ENCODE data around the gene PALD1. TPM values are rescaled to one million over a fixed set of nuclear protein-coding genes. Genes with fewer than 3 reads are reported as not detected.

The PALD1 gene
- total and polyA plus RNA-seq, 2 of the 13 experiments (the other 11 are each of a cell fraction or from before 2014, with no cell fraction given), result 0.07 to 0.09 TPM

DNA sequence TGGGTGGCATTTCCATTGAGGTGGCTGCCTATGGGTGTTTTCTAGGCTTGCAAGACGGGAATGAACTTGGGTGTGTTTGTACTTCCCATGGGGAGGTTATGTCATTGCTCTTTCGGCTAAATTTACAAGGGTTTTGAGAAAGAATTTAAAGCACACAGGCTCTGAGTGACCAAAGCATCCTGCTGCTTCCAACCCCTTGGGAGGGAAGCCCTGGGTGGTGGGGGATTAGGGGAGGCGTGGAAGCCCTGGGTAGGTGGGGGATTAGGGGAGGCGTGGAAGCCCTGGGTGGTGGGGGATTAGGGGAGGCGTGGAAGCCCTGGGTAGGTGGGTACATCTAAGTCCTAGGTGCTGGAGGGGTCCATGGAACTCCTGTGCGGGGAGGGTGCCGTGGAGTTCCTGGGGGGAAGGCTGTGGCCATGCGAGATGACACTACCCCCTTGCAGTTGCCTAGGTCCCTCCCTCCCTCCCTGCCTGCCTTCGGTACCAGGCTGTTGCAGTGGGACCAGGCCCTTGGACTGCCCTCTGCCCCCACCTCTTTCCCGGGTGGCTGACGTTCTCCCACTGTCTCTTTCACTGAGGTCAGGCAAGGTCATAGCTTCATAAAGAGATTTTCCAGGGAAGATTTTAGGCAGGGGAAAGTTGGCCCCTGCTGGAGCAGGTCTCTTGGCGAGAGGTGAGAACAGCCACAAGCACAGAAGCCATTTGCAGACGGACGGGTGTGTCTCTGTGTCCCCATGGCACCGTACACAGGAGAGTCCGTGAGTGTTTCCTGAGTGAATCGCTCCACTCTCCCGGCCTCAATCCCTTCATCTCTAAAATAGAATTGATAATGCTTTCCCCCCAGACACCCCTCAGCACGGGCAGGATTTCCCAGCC, 104.5 kb downstream of the PALD1 start:
- Histone ChIP-seq H4K20me1 (ENCODE audit: insufficient read depth, low read length) (no peaks in the 10 kb centered on the region), H3K27me3 (ENCODE audit: control insufficient read depth in 1 of 2, insufficient read depth in 2 of 2, low read length in 2 of 2) (peaks cover 0 to 3% of the 10 kb centered on the region in 2 experiments; a peak in 1 of 5 replicates), H3K9ac (ENCODE audit: insufficient read depth, low read depth, low read length) (no peak overlapping the region), H3K27ac (ENCODE audit: extremely low read length, insufficient read depth, low read length) (no peak overlapping the region), H3K4me2 (ENCODE audit: low read depth, low read length) (no peak overlapping the region), H3K9me3 (ENCODE audit: low read length) (no peaks in the 10 kb centered on the region), H3K79me2 (ENCODE audit: insufficient read depth, low read length) (no peaks in the 10 kb centered on the region), H2AFZ (ENCODE audit: low read length) (no peak overlapping the region), H3K4me1 (ENCODE audit: insufficient read depth, low read length) (no peaks in the 10 kb centered on the region), H3K4me3 (replicated peaks in 1 of 3; ENCODE audit: insufficient read depth in 1 of 3, low read depth in 2 of 3, low read length in 3 of 3) (no peak overlapping the region), H3K36me3 (replicated peaks in 1 of 2; ENCODE audit: control insufficient read depth in 1 of 2, insufficient read depth in 2 of 2, low read length in 2 of 2) (no peaks in the 10 kb centered on the region)
- in situ Hi-C loops (cut with HindIII; ENCODE audit: extremely low pct_ligation_motif_present, low pct_unique_long_range_greater_than_20kb), result no loop called here
- FAIRE-seq (no peak), ATAC-seq (no peak), DNase-seq (ENCODE audit: low spot score) (no peak)
- no TSS peak for BruUV-seq (replicated peaks)
- intact Hi-C loops (cut with micrococcal nuclease; ENCODE audit: unreplicated experiment), result no loop called here
- TF ChIP-seq, protein P1, sequence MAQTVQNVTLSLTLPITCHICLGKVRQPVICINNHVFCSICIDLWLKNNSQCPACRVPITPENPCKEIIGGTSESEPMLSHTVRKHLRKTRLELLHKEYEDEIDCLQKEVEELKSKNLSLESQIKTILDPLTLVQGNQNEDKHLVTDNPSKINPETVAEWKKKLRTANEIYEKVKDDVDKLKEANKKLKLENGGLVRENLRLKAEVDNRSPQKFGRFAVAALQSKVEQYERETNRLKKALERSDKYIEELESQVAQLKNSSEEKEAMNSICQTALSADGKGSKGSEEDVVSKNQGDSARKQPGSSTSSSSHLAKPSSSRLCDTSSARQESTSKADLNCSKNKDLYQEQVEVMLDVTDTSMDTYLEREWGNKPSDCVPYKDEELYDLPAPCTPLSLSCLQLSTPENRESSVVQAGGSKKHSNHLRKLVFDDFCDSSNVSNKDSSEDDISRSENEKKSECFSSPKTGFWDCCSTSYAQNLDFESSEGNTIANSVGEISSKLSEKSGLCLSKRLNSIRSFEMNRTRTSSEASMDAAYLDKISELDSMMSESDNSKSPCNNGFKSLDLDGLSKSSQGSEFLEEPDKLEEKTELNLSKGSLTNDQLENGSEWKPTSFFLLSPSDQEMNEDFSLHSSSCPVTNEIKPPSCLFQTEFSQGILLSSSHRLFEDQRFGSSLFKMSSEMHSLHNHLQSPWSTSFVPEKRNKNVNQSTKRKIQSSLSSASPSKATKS (CRISPR knock-in tag; IDR thresholded peaks at IDR 0.05), result no peak
- TF ChIP-seq SIX4 (CRISPR knock-in tag; IDR thresholded peaks at IDR 0.05) (no peak), FIP1L1 (IDR thresholded peaks at IDR 0.05; ENCODE audit: borderline replicate concordance, insufficient read depth, low read depth, low read length) (no peak), JDP2 (CRISPR knock-in tag; IDR thresholded peaks at IDR 0.05; ENCODE audit: borderline replicate concordance) (no peak), ZNF672 (CRISPR knock-in tag; IDR thresholded peaks at IDR 0.05) (no peak), GATAD1 (CRISPR knock-in tag; IDR thresholded peaks at IDR 0.05) (no peak), BRD4 (CRISPR knock-in tag; IDR thresholded peaks at IDR 0.05) (no peak), POLR2AphosphoS5 (IDR thresholded peaks at IDR 0.05; ENCODE audit: low read depth, low read length) (no peak), KDM2A (CRISPR knock-in tag; IDR thresholded peaks at IDR 0.05; ENCODE audit: borderline replicate concordance, low read depth) (no peak), ZFP82 (CRISPR knock-in tag; IDR thresholded peaks at IDR 0.05; ENCODE audit: borderline replicate concordance) (no peak), RBM39 (IDR thresholded peaks at IDR 0.05; ENCODE audit: low read depth, low read length, poor library complexity, severe bottlenecking) (no peak), ZKSCAN1 (IDR thresholded peaks at IDR 0.05; ENCODE audit: low read length) (no peak), RELA (CRISPR knock-in tag; IDR thresholded peaks at IDR 0.05) (no peak)
- TF ChIP-seq, protein P2, sequence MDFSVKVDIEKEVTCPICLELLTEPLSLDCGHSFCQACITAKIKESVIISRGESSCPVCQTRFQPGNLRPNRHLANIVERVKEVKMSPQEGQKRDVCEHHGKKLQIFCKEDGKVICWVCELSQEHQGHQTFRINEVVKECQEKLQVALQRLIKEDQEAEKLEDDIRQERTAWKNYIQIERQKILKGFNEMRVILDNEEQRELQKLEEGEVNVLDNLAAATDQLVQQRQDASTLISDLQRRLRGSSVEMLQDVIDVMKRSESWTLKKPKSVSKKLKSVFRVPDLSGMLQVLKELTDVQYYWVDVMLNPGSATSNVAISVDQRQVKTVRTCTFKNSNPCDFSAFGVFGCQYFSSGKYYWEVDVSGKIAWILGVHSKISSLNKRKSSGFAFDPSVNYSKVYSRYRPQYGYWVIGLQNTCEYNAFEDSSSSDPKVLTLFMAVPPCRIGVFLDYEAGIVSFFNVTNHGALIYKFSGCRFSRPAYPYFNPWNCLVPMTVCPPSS (IDR thresholded peaks at IDR 0.05), result no peak
- TF ChIP-seq, protein P3, sequence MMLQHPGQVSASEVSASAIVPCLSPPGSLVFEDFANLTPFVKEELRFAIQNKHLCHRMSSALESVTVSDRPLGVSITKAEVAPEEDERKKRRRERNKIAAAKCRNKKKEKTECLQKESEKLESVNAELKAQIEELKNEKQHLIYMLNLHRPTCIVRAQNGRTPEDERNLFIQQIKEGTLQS (CRISPR knock-in tag; IDR thresholded peaks at IDR 0.05), result no peak
- ChIA-PET CTCF (ENCODE audit: low intra/inter-chr PET ratio, low total read pairs) (no interaction called here), POLR2A (no interaction called here)
- WGBS (ENCODE audit: low lambda C conversion rate), result 61% methylated on average over 13 of the region's 19 CpGs

Measured in HepG2 (cell line).